ENCODE data around the gene PDE4D. TPM values are rescaled to one million over a fixed set of nuclear protein-coding genes. Genes with fewer than 3 reads are reported as not detected.

Gene PDE4D
- polyA plus RNA-seq, 1 donor (not counting 4 experiments of a cell fraction or from before 2014, with no cell fraction given): 3.6 TPM

DNA sequence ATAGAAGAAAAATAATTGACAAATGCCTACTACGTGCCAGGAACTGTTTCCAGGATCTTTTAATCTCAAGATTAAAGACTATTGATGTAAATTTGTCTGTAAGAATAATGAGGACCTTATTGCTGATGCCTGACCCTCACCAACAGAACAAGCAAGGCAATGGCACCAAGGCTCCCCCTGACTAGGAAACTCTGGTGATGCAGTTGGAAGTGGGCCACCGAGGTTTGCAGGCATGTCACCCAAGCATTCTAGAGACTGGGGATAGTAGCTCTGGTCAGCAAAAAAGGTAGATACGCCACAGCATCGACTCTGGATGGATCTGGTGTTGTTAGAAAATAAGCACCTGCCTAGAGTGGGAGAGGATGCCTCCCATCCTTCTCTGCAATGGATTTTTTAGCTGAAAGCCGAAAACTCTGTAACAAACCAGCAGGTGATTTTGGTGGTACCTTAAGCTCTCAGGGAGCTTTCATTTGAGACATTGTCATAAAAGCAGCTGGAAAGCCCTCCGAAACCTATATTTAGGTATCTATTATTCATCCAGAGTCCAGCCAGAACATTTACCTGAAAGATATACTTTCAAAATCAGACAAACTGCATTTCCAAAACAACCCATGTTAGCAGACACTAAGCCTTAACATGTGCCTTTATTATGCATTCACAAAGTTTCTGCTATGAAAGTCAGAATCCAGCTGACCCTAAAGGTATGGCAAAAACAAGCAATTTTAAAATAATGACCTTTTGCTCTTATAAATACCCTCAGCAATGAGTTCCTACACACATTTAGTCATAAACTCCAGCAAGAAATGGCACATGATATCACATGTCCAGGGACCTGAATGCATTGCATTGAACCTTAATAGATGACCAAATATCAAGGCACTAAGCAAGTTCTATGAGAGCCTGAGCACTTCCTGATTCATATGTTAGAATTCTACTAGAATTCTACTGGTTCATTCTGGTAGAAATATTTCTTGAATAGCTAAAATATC, 308.4 kb downstream of the PDE4D start:
- no peak overlapping the region for H3K4me2 ChIP-seq (ENCODE audit: control insufficient read depth, extremely low read depth, insufficient read depth, low read depth, low read length)
- TF ChIP-seq, protein P1, sequence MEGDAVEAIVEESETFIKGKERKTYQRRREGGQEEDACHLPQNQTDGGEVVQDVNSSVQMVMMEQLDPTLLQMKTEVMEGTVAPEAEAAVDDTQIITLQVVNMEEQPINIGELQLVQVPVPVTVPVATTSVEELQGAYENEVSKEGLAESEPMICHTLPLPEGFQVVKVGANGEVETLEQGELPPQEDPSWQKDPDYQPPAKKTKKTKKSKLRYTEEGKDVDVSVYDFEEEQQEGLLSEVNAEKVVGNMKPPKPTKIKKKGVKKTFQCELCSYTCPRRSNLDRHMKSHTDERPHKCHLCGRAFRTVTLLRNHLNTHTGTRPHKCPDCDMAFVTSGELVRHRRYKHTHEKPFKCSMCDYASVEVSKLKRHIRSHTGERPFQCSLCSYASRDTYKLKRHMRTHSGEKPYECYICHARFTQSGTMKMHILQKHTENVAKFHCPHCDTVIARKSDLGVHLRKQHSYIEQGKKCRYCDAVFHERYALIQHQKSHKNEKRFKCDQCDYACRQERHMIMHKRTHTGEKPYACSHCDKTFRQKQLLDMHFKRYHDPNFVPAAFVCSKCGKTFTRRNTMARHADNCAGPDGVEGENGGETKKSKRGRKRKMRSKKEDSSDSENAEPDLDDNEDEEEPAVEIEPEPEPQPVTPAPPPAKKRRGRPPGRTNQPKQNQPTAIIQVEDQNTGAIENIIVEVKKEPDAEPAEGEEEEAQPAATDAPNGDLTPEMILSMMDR (optimal IDR thresholded peaks at IDR 0.05 in 1 of 3, IDR thresholded peaks at IDR 0.05 in 1 of 3, conservative IDR thresholded peaks at IDR 0.05 in 1 of 3; ENCODE audit: extremely low read depth in 1 of 3, insufficient read depth in 2 of 3, low read length in 3 of 3): no peak
- no peak for TF ChIP-seq EZH2 (IDR thresholded peaks at IDR 0.05; ENCODE audit: low read length)

DNA sequence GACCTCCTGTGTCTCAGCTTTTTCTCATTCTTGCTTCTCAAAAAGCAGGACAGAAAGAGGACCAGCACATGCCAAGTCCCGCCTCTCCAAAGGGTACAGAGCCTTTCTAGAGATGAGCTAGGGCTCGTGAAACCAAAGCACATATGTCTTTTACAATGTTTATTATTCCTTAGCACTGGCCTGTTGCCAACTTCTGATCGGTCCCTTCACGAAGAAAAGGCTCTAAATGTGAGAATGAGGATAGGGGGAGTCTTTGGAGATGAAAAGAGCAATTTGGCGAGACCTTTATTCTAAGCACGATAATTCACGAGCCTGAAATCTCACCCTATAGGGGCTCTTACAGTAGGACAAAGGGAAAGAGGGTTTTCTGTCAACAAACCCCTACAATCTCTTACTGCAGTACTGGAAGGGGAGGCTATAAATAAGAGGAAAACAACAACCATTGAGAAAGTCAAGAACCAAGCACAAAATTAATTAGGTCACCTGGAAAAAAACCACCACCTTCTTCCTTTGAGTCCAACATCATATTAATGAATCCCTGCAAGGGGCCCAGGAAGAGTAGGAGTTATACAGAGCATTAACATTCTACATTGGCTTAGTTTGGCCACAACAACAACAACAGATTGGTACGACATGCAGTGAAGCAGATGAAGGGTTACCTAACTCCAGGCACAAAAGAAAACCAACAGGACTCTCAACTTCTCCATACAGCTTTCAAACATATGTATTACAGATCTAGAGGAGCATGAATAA, 309.5 kb downstream of the PDE4D start:
- Histone ChIP-seq H3K27ac (ENCODE audit: control insufficient read depth, insufficient read depth, low read length) (no peak overlapping the region), H4K20me1 (ENCODE audit: control insufficient read depth, extremely low read depth, insufficient read depth, low read length) (no peaks in the 10 kb centered on the region), H3K9me3 (ENCODE audit: control insufficient read depth, low read depth, low read length) (no peaks in the 10 kb centered on the region), H3K79me2 (ENCODE audit: control insufficient read depth, insufficient read depth, low read length) (no peaks in the 10 kb centered on the region), H3K4me1 (ENCODE audit: control insufficient read depth, extremely low read depth, insufficient read depth, low read length) (peaks cover 5% of the 10 kb centered on the region), H3K9ac (ENCODE audit: control insufficient read depth, extremely low read depth, insufficient read depth, low read length) (no peak overlapping the region), H3K36me3 (ENCODE audit: control insufficient read depth in 2 of 2, extremely low read depth in 1 of 2, insufficient read depth in 2 of 2, low read length in 2 of 2) (no peaks in the 10 kb centered on the region), H2AFZ (ENCODE audit: control insufficient read depth, low read length) (no peak overlapping the region), H3K4me3 (ENCODE audit: control insufficient read depth in 2 of 3, extremely low read depth in 1 of 3, insufficient read depth in 2 of 3, low read depth in 1 of 3, low read length in 3 of 3) (no peak overlapping the region), H3K4me2 (ENCODE audit: control insufficient read depth, extremely low read depth, insufficient read depth, low read depth, low read length) (no peak overlapping the region), H3K27me3 (ENCODE audit: control insufficient read depth, extremely low read depth, insufficient read depth, low read length) (no peaks in the 10 kb centered on the region), H3K9me1 (ENCODE audit: control insufficient read depth, extremely low read depth, insufficient read depth, low read length) (no peaks in the 10 kb centered on the region)
- TF ChIP-seq, protein P1 (optimal IDR thresholded peaks at IDR 0.05 in 1 of 3, IDR thresholded peaks at IDR 0.05 in 1 of 3, conservative IDR thresholded peaks at IDR 0.05 in 1 of 3; ENCODE audit: extremely low read depth in 1 of 3, insufficient read depth in 2 of 3, low read length in 3 of 3): no peak
- no peak for TF ChIP-seq EZH2 (IDR thresholded peaks at IDR 0.05; ENCODE audit: low read length)
- dilution Hi-C loops (cut with MboI; ENCODE audit: extremely low pct_ligation_motif_present, low sequenced_read_pairs): no loop called here
- FAIRE-seq (no peak), DNase-seq (ENCODE audit: low read depth, low spot score) (no peak)

More for the DNA sequence above, 308.4 kb downstream of the PDE4D start:
- Histone ChIP-seq H3K4me1 (ENCODE audit: control insufficient read depth, extremely low read depth, insufficient read depth, low read length) (peaks cover 8% of the 10 kb centered on the region), H3K9ac (ENCODE audit: control insufficient read depth, extremely low read depth, insufficient read depth, low read length) (no peak overlapping the region), H3K4me3 (ENCODE audit: control insufficient read depth in 2 of 3, extremely low read depth in 1 of 3, insufficient read depth in 2 of 3, low read depth in 1 of 3, low read length in 3 of 3) (no peak overlapping the region), H3K9me3 (ENCODE audit: control insufficient read depth, low read depth, low read length) (no peaks in the 10 kb centered on the region), H3K27ac (ENCODE audit: control insufficient read depth, insufficient read depth, low read length) (no peak overlapping the region), H2AFZ (ENCODE audit: control insufficient read depth, low read length) (no peak overlapping the region), H4K20me1 (ENCODE audit: control insufficient read depth, extremely low read depth, insufficient read depth, low read length) (no peaks in the 10 kb centered on the region), H3K9me1 (ENCODE audit: control insufficient read depth, extremely low read depth, insufficient read depth, low read length) (no peaks in the 10 kb centered on the region), H3K36me3 (ENCODE audit: control insufficient read depth in 2 of 2, extremely low read depth in 1 of 2, insufficient read depth in 2 of 2, low read length in 2 of 2) (no peaks in the 10 kb centered on the region), H3K27me3 (ENCODE audit: control insufficient read depth, extremely low read depth, insufficient read depth, low read length) (no peaks in the 10 kb centered on the region), H3K79me2 (ENCODE audit: control insufficient read depth, insufficient read depth, low read length) (no peaks in the 10 kb centered on the region)
- dilution Hi-C loops (cut with MboI; ENCODE audit: extremely low pct_ligation_motif_present, low sequenced_read_pairs): no loop called here
- FAIRE-seq (no peak), DNase-seq (ENCODE audit: low read depth, low spot score) (no peak)
